Liver (tissue), 3 donors: ENCODE results near the gene RNPEP.

Source experiments
- EGR1 ChIP-seq, 2 donors: IDR thresholded peaks; 2 replicates each; pipeline ENCODE4 v1.6.1; 2016 to 2018; ENCODE audit warnings: antibody characterized with exemption in 2 of 2, low read depth in 2 of 2
- HNF4A ChIP-seq, 2 donors: conservative IDR thresholded peaks; 2 replicates each; pipeline ENCODE4 v1.6.1; 2016; ENCODE audit warnings: antibody characterized with exemption in 2 of 2, mild to moderate bottlenecking in 2 of 2
- HNF4G ChIP-seq: IDR thresholded peaks from 2 replicates; pipeline ENCODE4 v1.6.1; 2016; ENCODE audit warnings: antibody characterized with exemption
- RAD21 ChIP-seq, 2 donors: IDR thresholded peaks; 2 replicates each; pipeline ENCODE4 v1.6.1; 2016; ENCODE audit warnings: antibody characterized with exemption in 2 of 2, mild to moderate bottlenecking in 2 of 2
- SP1 ChIP-seq: IDR thresholded peaks from 2 replicates; pipeline ENCODE4 v1.6.1; 2018; ENCODE audit warnings: antibody characterized with exemption, mild to moderate bottlenecking
- TAF1 ChIP-seq: conservative IDR thresholded peaks from 2 replicates; pipeline ENCODE4 v1.6.1; 2016; ENCODE audit warnings: antibody characterized with exemption, mild to moderate bottlenecking
- YY1 ChIP-seq: IDR thresholded peaks from 2 replicates; pipeline ENCODE4 v1.6.1; 2016; ENCODE audit warnings: antibody characterized with exemption, mild to moderate bottlenecking
- TF ChIP-seq, protein P1 (sequence below): fragments of 150-350 bp; IDR thresholded peaks from 2 replicates; pipeline ENCODE4 v1.5.1; 2017; ENCODE audit warnings: improper control_type of control experiment, low read depth, low read length; ENCODE audit not compliant: missing input control
- TF ChIP-seq, protein P2 (sequence below): IDR thresholded peaks from 2 replicates; pipeline ENCODE4 v1.6.1; 2016; ENCODE audit warnings: antibody characterized with exemption
- TF ChIP-seq, protein P3 (sequence below): IDR thresholded peaks from 2 replicates; pipeline ENCODE4 v1.6.1; 2016; ENCODE audit warnings: antibody characterized with exemption, mild to moderate bottlenecking
- TF ChIP-seq, protein P4 (sequence below): IDR thresholded peaks from 2 replicates; pipeline ENCODE4 v1.6.1; 2016; ENCODE audit warnings: antibody characterized with exemption
- TF ChIP-seq, protein P5 (sequence below): IDR thresholded peaks from 2 replicates; pipeline ENCODE4 v1.6.1; 2016; ENCODE audit warnings: antibody characterized with exemption
- donor health status: healthy.
- donor health status: healthy.

DNA sequence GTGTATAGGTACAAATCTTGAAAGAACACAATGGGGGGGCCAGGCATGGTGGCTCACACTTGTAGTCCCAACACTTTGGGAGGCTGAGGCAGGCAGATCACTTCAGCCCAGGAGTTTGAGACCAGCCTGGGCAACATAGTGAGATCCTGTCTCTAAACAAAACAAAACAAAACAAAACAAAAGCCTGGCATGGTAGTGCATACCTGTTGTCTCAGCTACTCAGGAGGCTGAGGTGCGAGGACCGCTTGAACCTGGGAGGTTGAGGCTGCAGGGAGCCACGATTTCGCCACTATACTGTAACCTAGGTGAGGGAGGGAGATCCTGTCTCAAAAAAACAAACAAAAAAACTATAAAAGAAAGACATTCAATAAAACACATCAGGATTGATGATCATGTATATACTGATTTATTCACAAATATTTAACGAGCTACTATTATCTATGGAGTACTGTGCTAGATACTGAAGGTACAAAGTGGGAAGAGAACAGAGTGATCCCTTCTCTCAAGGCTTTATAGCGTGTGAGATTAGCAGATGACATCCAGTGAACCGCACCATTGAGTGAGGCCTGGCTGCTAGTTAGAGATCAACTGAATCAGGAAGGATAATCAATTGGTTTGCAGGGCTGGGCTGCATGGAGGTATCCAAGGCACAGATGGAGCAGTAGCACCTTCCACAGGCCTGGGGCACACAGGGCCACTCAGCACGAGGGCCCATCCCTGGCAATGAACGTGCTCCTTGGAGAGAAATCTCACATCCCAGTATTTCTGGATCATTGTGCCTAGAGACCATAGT is 54.3 kb downstream of the RNPEP start:
- TF ChIP-seq, protein P1, sequence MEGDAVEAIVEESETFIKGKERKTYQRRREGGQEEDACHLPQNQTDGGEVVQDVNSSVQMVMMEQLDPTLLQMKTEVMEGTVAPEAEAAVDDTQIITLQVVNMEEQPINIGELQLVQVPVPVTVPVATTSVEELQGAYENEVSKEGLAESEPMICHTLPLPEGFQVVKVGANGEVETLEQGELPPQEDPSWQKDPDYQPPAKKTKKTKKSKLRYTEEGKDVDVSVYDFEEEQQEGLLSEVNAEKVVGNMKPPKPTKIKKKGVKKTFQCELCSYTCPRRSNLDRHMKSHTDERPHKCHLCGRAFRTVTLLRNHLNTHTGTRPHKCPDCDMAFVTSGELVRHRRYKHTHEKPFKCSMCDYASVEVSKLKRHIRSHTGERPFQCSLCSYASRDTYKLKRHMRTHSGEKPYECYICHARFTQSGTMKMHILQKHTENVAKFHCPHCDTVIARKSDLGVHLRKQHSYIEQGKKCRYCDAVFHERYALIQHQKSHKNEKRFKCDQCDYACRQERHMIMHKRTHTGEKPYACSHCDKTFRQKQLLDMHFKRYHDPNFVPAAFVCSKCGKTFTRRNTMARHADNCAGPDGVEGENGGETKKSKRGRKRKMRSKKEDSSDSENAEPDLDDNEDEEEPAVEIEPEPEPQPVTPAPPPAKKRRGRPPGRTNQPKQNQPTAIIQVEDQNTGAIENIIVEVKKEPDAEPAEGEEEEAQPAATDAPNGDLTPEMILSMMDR, result no peak
- no peak for TF ChIP-seq RAD21 (IDR thresholded peaks at IDR 0.05)
- TF ChIP-seq TAF1, result no peak
- TF ChIP-seq HNF4A (conservative IDR thresholded peaks at IDR 0.05), result no peak
- TF ChIP-seq EGR1 (IDR thresholded peaks at IDR 0.05; ENCODE audit: low read depth in 2 of 2), result no peak
- TF ChIP-seq, protein P2, sequence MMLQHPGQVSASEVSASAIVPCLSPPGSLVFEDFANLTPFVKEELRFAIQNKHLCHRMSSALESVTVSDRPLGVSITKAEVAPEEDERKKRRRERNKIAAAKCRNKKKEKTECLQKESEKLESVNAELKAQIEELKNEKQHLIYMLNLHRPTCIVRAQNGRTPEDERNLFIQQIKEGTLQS, result no peak
- TF ChIP-seq SP1, result no peak
- TF ChIP-seq YY1, result no peak
- TF ChIP-seq, protein P3, sequence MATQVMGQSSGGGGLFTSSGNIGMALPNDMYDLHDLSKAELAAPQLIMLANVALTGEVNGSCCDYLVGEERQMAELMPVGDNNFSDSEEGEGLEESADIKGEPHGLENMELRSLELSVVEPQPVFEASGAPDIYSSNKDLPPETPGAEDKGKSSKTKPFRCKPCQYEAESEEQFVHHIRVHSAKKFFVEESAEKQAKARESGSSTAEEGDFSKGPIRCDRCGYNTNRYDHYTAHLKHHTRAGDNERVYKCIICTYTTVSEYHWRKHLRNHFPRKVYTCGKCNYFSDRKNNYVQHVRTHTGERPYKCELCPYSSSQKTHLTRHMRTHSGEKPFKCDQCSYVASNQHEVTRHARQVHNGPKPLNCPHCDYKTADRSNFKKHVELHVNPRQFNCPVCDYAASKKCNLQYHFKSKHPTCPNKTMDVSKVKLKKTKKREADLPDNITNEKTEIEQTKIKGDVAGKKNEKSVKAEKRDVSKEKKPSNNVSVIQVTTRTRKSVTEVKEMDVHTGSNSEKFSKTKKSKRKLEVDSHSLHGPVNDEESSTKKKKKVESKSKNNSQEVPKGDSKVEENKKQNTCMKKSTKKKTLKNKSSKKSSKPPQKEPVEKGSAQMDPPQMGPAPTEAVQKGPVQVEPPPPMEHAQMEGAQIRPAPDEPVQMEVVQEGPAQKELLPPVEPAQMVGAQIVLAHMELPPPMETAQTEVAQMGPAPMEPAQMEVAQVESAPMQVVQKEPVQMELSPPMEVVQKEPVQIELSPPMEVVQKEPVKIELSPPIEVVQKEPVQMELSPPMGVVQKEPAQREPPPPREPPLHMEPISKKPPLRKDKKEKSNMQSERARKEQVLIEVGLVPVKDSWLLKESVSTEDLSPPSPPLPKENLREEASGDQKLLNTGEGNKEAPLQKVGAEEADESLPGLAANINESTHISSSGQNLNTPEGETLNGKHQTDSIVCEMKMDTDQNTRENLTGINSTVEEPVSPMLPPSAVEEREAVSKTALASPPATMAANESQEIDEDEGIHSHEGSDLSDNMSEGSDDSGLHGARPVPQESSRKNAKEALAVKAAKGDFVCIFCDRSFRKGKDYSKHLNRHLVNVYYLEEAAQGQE, result no peak
- TF ChIP-seq, protein P4, sequence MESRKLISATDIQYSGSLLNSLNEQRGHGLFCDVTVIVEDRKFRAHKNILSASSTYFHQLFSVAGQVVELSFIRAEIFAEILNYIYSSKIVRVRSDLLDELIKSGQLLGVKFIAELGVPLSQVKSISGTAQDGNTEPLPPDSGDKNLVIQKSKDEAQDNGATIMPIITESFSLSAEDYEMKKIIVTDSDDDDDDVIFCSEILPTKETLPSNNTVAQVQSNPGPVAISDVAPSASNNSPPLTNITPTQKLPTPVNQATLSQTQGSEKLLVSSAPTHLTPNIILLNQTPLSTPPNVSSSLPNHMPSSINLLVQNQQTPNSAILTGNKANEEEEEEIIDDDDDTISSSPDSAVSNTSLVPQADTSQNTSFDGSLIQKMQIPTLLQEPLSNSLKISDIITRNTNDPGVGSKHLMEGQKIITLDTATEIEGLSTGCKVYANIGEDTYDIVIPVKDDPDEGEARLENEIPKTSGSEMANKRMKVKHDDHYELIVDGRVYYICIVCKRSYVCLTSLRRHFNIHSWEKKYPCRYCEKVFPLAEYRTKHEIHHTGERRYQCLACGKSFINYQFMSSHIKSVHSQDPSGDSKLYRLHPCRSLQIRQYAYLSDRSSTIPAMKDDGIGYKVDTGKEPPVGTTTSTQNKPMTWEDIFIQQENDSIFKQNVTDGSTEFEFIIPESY, result no peak
- TF ChIP-seq, protein P5, sequence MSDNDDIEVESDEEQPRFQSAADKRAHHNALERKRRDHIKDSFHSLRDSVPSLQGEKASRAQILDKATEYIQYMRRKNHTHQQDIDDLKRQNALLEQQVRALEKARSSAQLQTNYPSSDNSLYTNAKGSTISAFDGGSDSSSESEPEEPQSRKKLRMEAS, result no peak
- no peak for TF ChIP-seq HNF4G
